Loucy (cell line): ENCODE data around the gene PRSS12.

Source experiments
- H2AFZ ChIP-seq: fragments of 200-600 bp; sonication (generic); 2 replicates; pipeline ENCODE4 v1.6.0; 2016; ENCODE audit warnings: antibody characterized with exemption, mild to moderate bottlenecking, low read length, moderate library complexity
- H3F3A ChIP-seq: fragments of 200-600 bp; 2 replicates; pipeline ENCODE4 v1.6.0; 2016; ENCODE audit warnings: antibody characterized with exemption, low read depth, mild to moderate bottlenecking
- H3K27me3 ChIP-seq: fragments of 200-600 bp; sonication (generic); 2 replicates; pipeline ENCODE4 v1.6.1; 2014; ENCODE audit warnings: low read length, mild to moderate bottlenecking; ENCODE audit not compliant: insufficient read depth, poor library complexity, severe bottlenecking
- H3K36me3 ChIP-seq: fragments of 200-600 bp; sonication (generic); 2 replicates; pipeline ENCODE4 v1.6.1; 2016; ENCODE audit warnings: low read length; ENCODE audit not compliant: insufficient read depth
- H3K4me1 ChIP-seq: fragments of 200-600 bp; sonication (generic); 2 replicates; pipeline ENCODE4 v1.5.1; 2014; ENCODE audit warnings: low read length, mild to moderate bottlenecking; ENCODE audit not compliant: insufficient read depth, poor library complexity, severe bottlenecking
- H3K4me2 ChIP-seq: fragments of 200-600 bp; sonication (generic); 2 replicates; pipeline ENCODE4 v1.6.0; 2014; ENCODE audit warnings: antibody characterized with exemption, low read length, low read depth, mild to moderate bottlenecking; ENCODE audit not compliant: poor library complexity, severe bottlenecking
- H3K4me3 ChIP-seq: fragments of 200-600 bp; sonication (generic); 2 replicates; pipeline ENCODE4 v1.5.1; 2014; ENCODE audit warnings: low read length, mild to moderate bottlenecking, mixed read lengths; ENCODE audit not compliant: poor library complexity, severe bottlenecking
- H3K79me2 ChIP-seq: fragments of 200-600 bp; sonication (generic); 2 replicates; pipeline ENCODE4 v1.6.1; 2014; ENCODE audit warnings: low read length; ENCODE audit not compliant: insufficient read depth
- H3K9ac ChIP-seq: fragments of 200-600 bp; sonication (generic); 2 replicates; pipeline ENCODE4 v1.6.0; 2014; ENCODE audit warnings: mild to moderate bottlenecking, low read depth, low read length, moderate library complexity; ENCODE audit not compliant: poor library complexity, severe bottlenecking
- H3K9me2 ChIP-seq: fragments of 200-600 bp; sonication (generic); replicated peaks from 2 replicates; pipeline ENCODE4 v1.6.1; 2016; ENCODE audit warnings: low read depth, low read length, mixed read lengths
- H3K9me3 ChIP-seq: fragments of 200-600 bp; sonication (generic); 2 replicates; pipeline ENCODE4 v1.6.1; 2014; ENCODE audit warnings: mild to moderate bottlenecking, antibody characterized with exemption, low read length, low read depth; ENCODE audit not compliant: insufficient read depth
- H4K20me1 ChIP-seq: fragments of 200-600 bp; sonication (generic); 2 replicates; pipeline ENCODE4 v1.6.0; 2014; ENCODE audit warnings: antibody characterized with exemption, low read length, mild to moderate bottlenecking; ENCODE audit not compliant: insufficient read depth, poor library complexity, severe bottlenecking
- CTCF ChIP-seq: fragments of 200-600 bp; sonication (generic); conservative IDR thresholded peaks from 2 replicates; pipeline ENCODE4 v1.5.1; 2014; ENCODE audit warnings: mild to moderate bottlenecking, antibody characterized with exemption, low read length
- EZH2phosphoT487 ChIP-seq: fragments of 200-600 bp; IDR thresholded peaks from 2 replicates; pipeline ENCODE4 v1.6.1; 2018; ENCODE audit warnings: antibody characterized with exemption, mild to moderate bottlenecking, moderate library complexity, borderline replicate concordance

The PRSS12 gene

GRCh38 chr4:118372251-118372650, 19.4 kb upstream of the PRSS12 start:
- H3K9ac ChIP-seq, result no peak overlapping the region
- no peaks in the 10 kb centered on the region for H4K20me1 ChIP-seq
- H2AFZ ChIP-seq, result no peak overlapping the region
- no peak overlapping the region for H3K4me2 ChIP-seq
- H3K36me3 ChIP-seq, result no peaks in the 10 kb centered on the region
- H3K4me3 ChIP-seq, result no peak overlapping the region
- H3K9me2 ChIP-seq, result no peaks in the 10 kb centered on the region
- H3K4me1 ChIP-seq, result no peaks in the 10 kb centered on the region
- no peaks in the 10 kb centered on the region for H3K9me3 ChIP-seq
- H3K79me2 ChIP-seq, result no peaks in the 10 kb centered on the region
- H3F3A ChIP-seq, result no peaks in the 10 kb centered on the region
- H3K27me3 ChIP-seq, result no peaks in the 10 kb centered on the region
- TF ChIP-seq CTCF, result no peak
- TF ChIP-seq EZH2phosphoT487, result no peak

- Histone ChIP-seq H3K9me2 (no peaks in the 10 kb centered on the region), H3K27me3 (no peaks in the 10 kb centered on the region), H3K4me1 (no peaks in the 10 kb centered on the region), H3K36me3 (no peaks in the 10 kb centered on the region), H3K9ac (no peak overlapping the region), H2AFZ (no peak overlapping the region), H4K20me1 (no peaks in the 10 kb centered on the region), H3K79me2 (no peaks in the 10 kb centered on the region), H3K4me2 (no peak overlapping the region), H3K4me3 (no peak overlapping the region), H3K9me3 (no peaks in the 10 kb centered on the region), H3F3A (no peaks in the 10 kb centered on the region)
- TF ChIP-seq EZH2phosphoT487 (no peak), CTCF (no peak)
These were observed 16.4 kb upstream of the PRSS12 start for GRCh38 chr4:118369231-118369630.

- H3K9ac ChIP-seq, result no peak overlapping the region
- H3K9me2 ChIP-seq, result no peaks in the 10 kb centered on the region
- no peak overlapping the region for H2AFZ ChIP-seq
- H3K36me3 ChIP-seq, result no peaks in the 10 kb centered on the region
- TF ChIP-seq EZH2phosphoT487, result no peak
- TF ChIP-seq CTCF, result no peak
- no peaks in the 10 kb centered on the region for H3K27me3 ChIP-seq
- no peaks in the 10 kb centered on the region for H3K9me3 ChIP-seq
- no peak overlapping the region for H3K4me2 ChIP-seq
- no peaks in the 10 kb centered on the region for H3F3A ChIP-seq
- H3K79me2 ChIP-seq, result no peaks in the 10 kb centered on the region
- no peaks in the 10 kb centered on the region for H3K4me1 ChIP-seq
- no peak overlapping the region for H3K4me3 ChIP-seq
- H4K20me1 ChIP-seq, result no peaks in the 10 kb centered on the region
These were observed 15.1 kb upstream of the PRSS12 start for GRCh38 chr4:118367872-118368271.
